Hepatocyte (in vitro differentiated cells): ENCODE measurements around the gene PAFAH1B1.

Experiments
- EZH2 ChIP-seq: fragments of 200-600 bp; sonication (generic); IDR thresholded peaks from 2 replicates; pipeline ENCODE4 v1.6.1; 2016; ENCODE audit warnings: antibody characterized with exemption, mild to moderate bottlenecking, borderline replicate concordance
- EZH2phosphoT487 ChIP-seq: fragments of 200-600 bp; sonication (generic); IDR thresholded peaks from one replicate; pipeline ENCODE4 v1.6.1; 2018; ENCODE audit warnings: antibody characterized with exemption, mild to moderate bottlenecking, low read depth, moderate library complexity; ENCODE audit not compliant: unreplicated experiment, severe bottlenecking
- TF ChIP-seq, protein P1 (sequence below): fragments of 200-600 bp; sonication (generic); IDR thresholded peaks from 2 replicates; pipeline ENCODE4 v1.5.1; 2016; ENCODE audit warnings: antibody characterized with exemption, mild to moderate bottlenecking; ENCODE audit not compliant: poor library complexity

GRCh38 chr17:2682176-2682938 is 88.9 kb downstream of the PAFAH1B1 start:
- TF ChIP-seq, protein P1, sequence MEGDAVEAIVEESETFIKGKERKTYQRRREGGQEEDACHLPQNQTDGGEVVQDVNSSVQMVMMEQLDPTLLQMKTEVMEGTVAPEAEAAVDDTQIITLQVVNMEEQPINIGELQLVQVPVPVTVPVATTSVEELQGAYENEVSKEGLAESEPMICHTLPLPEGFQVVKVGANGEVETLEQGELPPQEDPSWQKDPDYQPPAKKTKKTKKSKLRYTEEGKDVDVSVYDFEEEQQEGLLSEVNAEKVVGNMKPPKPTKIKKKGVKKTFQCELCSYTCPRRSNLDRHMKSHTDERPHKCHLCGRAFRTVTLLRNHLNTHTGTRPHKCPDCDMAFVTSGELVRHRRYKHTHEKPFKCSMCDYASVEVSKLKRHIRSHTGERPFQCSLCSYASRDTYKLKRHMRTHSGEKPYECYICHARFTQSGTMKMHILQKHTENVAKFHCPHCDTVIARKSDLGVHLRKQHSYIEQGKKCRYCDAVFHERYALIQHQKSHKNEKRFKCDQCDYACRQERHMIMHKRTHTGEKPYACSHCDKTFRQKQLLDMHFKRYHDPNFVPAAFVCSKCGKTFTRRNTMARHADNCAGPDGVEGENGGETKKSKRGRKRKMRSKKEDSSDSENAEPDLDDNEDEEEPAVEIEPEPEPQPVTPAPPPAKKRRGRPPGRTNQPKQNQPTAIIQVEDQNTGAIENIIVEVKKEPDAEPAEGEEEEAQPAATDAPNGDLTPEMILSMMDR = no peak
- no peak for TF ChIP-seq EZH2phosphoT487
- no peak for TF ChIP-seq EZH2
